Neuronal stem cell (in vitro differentiated cells): Measurements from ENCODE around the gene IL1B.

Source experiments
- DNase-seq: peaks from one replicate; pipeline ENCODE4 v3.0.0-alpha.2; 2013; ENCODE audit warnings: low spot score
- H2AFZ ChIP-seq: one replicate; pipeline ENCODE4 v1.6.1; 2013; ENCODE audit warnings: mild to moderate bottlenecking, low read length, inconsistent platforms
- H2AK5ac ChIP-seq: 2 replicates; pipeline ENCODE4 v1.6.1; 2013; ENCODE audit warnings: low read depth, mild to moderate bottlenecking, inconsistent platforms, low read length, moderate library complexity, mixed read lengths
- H2BK120ac ChIP-seq: 2 replicates; pipeline ENCODE4 v1.6.1; 2013; ENCODE audit warnings: low read depth, mild to moderate bottlenecking, inconsistent platforms, low read length, moderate library complexity, mixed read lengths
- H2BK12ac ChIP-seq: one replicate; pipeline ENCODE4 v1.6.1; 2013; ENCODE audit warnings: low read length, inconsistent platforms
- H2BK15ac ChIP-seq: 2 replicates; pipeline ENCODE4 v1.6.1; 2013; ENCODE audit warnings: mild to moderate bottlenecking, low read length, inconsistent platforms, mixed read lengths
- H2BK5ac ChIP-seq: one replicate; pipeline ENCODE4 v1.6.1; 2013; ENCODE audit warnings: inconsistent platforms, mild to moderate bottlenecking, low read length, moderate library complexity
- H3K14ac ChIP-seq: one replicate; pipeline ENCODE4 v1.6.1; 2013; ENCODE audit warnings: low read length, inconsistent platforms
- H3K18ac ChIP-seq: 2 replicates; pipeline ENCODE4 v1.6.1; 2013; ENCODE audit warnings: low read length, inconsistent platforms
- H3K23ac ChIP-seq: 2 replicates; pipeline ENCODE4 v1.6.1; 2013; ENCODE audit warnings: low read depth, mild to moderate bottlenecking, mixed read lengths, low read length, inconsistent platforms; ENCODE audit not compliant: poor library complexity
- H3K27ac ChIP-seq: replicated peaks from 3 replicates; pipeline ENCODE4 v1.5.1; 2013; ENCODE audit warnings: low read length, inconsistent platforms
- H3K27me3 ChIP-seq, 3 experiments: 2 replicates each; pipeline ENCODE4 v1.6.1; 2013; ENCODE audit warnings: low read length in 3 of 3, mild to moderate bottlenecking in 2 of 3, inconsistent platforms in 1 of 3, low read depth in 1 of 3, mixed read lengths in 1 of 3, moderate library complexity in 1 of 3; ENCODE audit not compliant: control insufficient read depth in 3 of 3, insufficient read depth in 3 of 3
- H3K36me3 ChIP-seq, 2 donors: replicated peaks in 1 of 2; 2 replicates each; pipeline ENCODE4 v1.6.1; 2013; ENCODE audit warnings: low read length in 2 of 2; ENCODE audit not compliant: control insufficient read depth in 2 of 2, insufficient read depth in 2 of 2
- H3K4ac ChIP-seq: 2 replicates; pipeline ENCODE4 v1.6.1; 2013; ENCODE audit warnings: inconsistent platforms, mild to moderate bottlenecking, low read length, moderate library complexity
- H3K4me1 ChIP-seq, 2 donors: 1 replicate in 1 of 2; 2 replicates in 1 of 2; pipeline ENCODE4 v1.6.1; 2013; ENCODE audit warnings: low read length in 2 of 2, low read depth in 1 of 2; ENCODE audit not compliant: control insufficient read depth in 2 of 2, insufficient read depth in 1 of 2
- H3K4me2 ChIP-seq: one replicate; pipeline ENCODE4 v1.6.1; 2013; ENCODE audit warnings: mild to moderate bottlenecking, low read length, inconsistent platforms; ENCODE audit not compliant: insufficient read depth, poor library complexity, severe bottlenecking
- H3K4me3 ChIP-seq, 2 donors: 2 replicates each; pipeline ENCODE4 v1.5.1; 2013; ENCODE audit warnings: low read length in 2 of 2, mild to moderate bottlenecking in 2 of 2, inconsistent platforms in 1 of 2, moderate library complexity in 1 of 2
- H3K79me1 ChIP-seq: one replicate; pipeline ENCODE4 v1.6.1; 2013; ENCODE audit warnings: low read depth, mild to moderate bottlenecking, inconsistent platforms, low read length, moderate library complexity
- H3K9ac ChIP-seq: one replicate; pipeline ENCODE4 v1.6.1; 2013; ENCODE audit warnings: mild to moderate bottlenecking, low read depth, low read length, inconsistent platforms; ENCODE audit not compliant: poor library complexity
- H3K9me3 ChIP-seq, 2 donors: replicated peaks in 1 of 2; 2 replicates each; pipeline versions ENCODE3 to v1.6.1; 2013; ENCODE audit warnings: low read length in 2 of 2, mild to moderate bottlenecking in 2 of 2, inconsistent platforms in 1 of 2, low read depth in 1 of 2, mixed read lengths in 1 of 2, moderate library complexity in 1 of 2; ENCODE audit not compliant: control insufficient read depth in 2 of 2, insufficient read depth in 1 of 2
- H4K8ac ChIP-seq: one replicate; pipeline ENCODE4 v1.6.1; 2013; ENCODE audit warnings: low read depth, mild to moderate bottlenecking, inconsistent platforms, low read length, moderate library complexity
- H4K91ac ChIP-seq: one replicate; pipeline ENCODE4 v1.6.1; 2013; ENCODE audit warnings: low read length, low read depth, mild to moderate bottlenecking, inconsistent platforms; ENCODE audit not compliant: poor library complexity
- WGBS, 2 donors: extraction: QIAGEN DNeasy Blood & Tissue Kit; methylation state at CpG; one replicate each; pipeline ENCODE4 v1.1.7; 2013; ENCODE audit warnings: missing lambda C conversion rate in 2 of 2, mixed read lengths in 1 of 2; ENCODE audit not compliant: insufficient read length in 2 of 2, insufficient replicate concordance in 1 of 2; ENCODE audit errors: extremely low coverage in 2 of 2; 5-methylcytosine and 5-hydroxymethylcytosine counted together

IL1B gene

GRCh38 chr2:112814278-112814677, 22.3 kb downstream of the IL1B start:
- Histone ChIP-seq H3K79me1 (no peaks in the 10 kb centered on the region), H2BK15ac (no peak overlapping the region), H2AK5ac (no peak overlapping the region), H3K9ac (no peak overlapping the region), H2AFZ (peak overlapping the region; percentile 25), H2BK120ac (no peak overlapping the region), H3K27me3 (no peaks in the 10 kb centered on the region), H4K91ac (no peak overlapping the region), H3K9me3 (no peaks in the 10 kb centered on the region), H3K36me3 (no peaks in the 10 kb centered on the region), H2BK5ac (no peak overlapping the region), H3K4ac (no peak overlapping the region), H3K4me3 (no peak overlapping the region), H3K14ac (no peak overlapping the region), H3K23ac (no peak overlapping the region), H3K27ac (no peak overlapping the region), H3K4me1 (peaks cover 0 to 14% of the 10 kb centered on the region in 2 donors), H2BK12ac (no peak overlapping the region), H4K8ac (no peak overlapping the region), H3K18ac (no peak overlapping the region), H3K4me2 (no peak overlapping the region)
- DNase-seq: no peak
- no CpG with 5 or more reads among the region's 2 CpGs for WGBS, 2 donors

GRCh38 chr2:112813280-112813966, 23.2 kb downstream of the IL1B start:
- Histone ChIP-seq H2AFZ (no peak overlapping the region), H3K9ac (no peak overlapping the region), H2BK15ac (no peak overlapping the region), H4K91ac (no peak overlapping the region), H3K4me2 (no peak overlapping the region), H3K36me3 (no peaks in the 10 kb centered on the region), H2BK5ac (no peak overlapping the region), H2BK120ac (no peak overlapping the region), H3K4me1 (peaks cover 0 to 12% of the 10 kb centered on the region in 2 donors), H3K18ac (no peak overlapping the region), H3K9me3 (no peaks in the 10 kb centered on the region), H3K14ac (no peak overlapping the region), H3K4me3 (no peak overlapping the region), H2AK5ac (no peak overlapping the region), H2BK12ac (no peak overlapping the region), H3K27ac (no peak overlapping the region), H3K4ac (no peak overlapping the region), H3K23ac (no peak overlapping the region), H3K79me1 (no peaks in the 10 kb centered on the region), H4K8ac (no peak overlapping the region), H3K27me3 (no peaks in the 10 kb centered on the region)
- no peak for DNase-seq
- WGBS, 2 donors: no CpG with 5 or more reads among the region's 10 CpGs

GRCh38 chr2:112812318-112813267, 24.0 kb downstream of the IL1B start:
- no CpG with 5 or more reads among the region's 14 CpGs for WGBS, 2 donors

GRCh38 chr2:112811841-112812306, 24.7 kb downstream of the IL1B start:
- H3K14ac ChIP-seq: no peak overlapping the region
- H2BK120ac ChIP-seq: no peak overlapping the region
- H4K8ac ChIP-seq: no peak overlapping the region
- H3K79me1 ChIP-seq: no peaks in the 10 kb centered on the region
- H3K4me3 ChIP-seq: no peak overlapping the region
- no peak overlapping the region for H3K4me2 ChIP-seq
- no peak overlapping the region for H3K9ac ChIP-seq
- H2BK5ac ChIP-seq: no peak overlapping the region
- H3K4me1 ChIP-seq: peaks cover 0 to 8% of the 10 kb centered on the region in 2 donors
- no peak overlapping the region for H3K23ac ChIP-seq
- H2BK12ac ChIP-seq: no peak overlapping the region
- H4K91ac ChIP-seq: no peak overlapping the region
- no peak overlapping the region for H2AK5ac ChIP-seq
- H3K4ac ChIP-seq: no peak overlapping the region
- no peaks in the 10 kb centered on the region for H3K36me3 ChIP-seq
- no CpG with 5 or more reads among the region's 7 CpGs for WGBS, 2 donors
- no peaks in the 10 kb centered on the region for H3K27me3 ChIP-seq
- no peak overlapping the region for H3K27ac ChIP-seq
- H2AFZ ChIP-seq: peak overlapping the region; percentile 80
- DNase-seq: no peak
- no peaks in the 10 kb centered on the region for H3K9me3 ChIP-seq
- H2BK15ac ChIP-seq: no peak overlapping the region
- no peak overlapping the region for H3K18ac ChIP-seq

More at GRCh38 chr2:112812318-112813267, 24.0 kb downstream of the IL1B start:
- no peak overlapping the region for H4K91ac ChIP-seq
- no peaks in the 10 kb centered on the region for H3K27me3 ChIP-seq
- no peak overlapping the region for H3K4me2 ChIP-seq
- H2BK12ac ChIP-seq: no peak overlapping the region
- no peak overlapping the region for H3K27ac ChIP-seq
- H2AK5ac ChIP-seq: no peak overlapping the region
- H3K18ac ChIP-seq: no peak overlapping the region
- H2BK5ac ChIP-seq: no peak overlapping the region
- no peak overlapping the region for H3K9ac ChIP-seq
- no peak overlapping the region for H2AFZ ChIP-seq
- H3K14ac ChIP-seq: no peak overlapping the region
- H3K4me1 ChIP-seq: peaks cover 0 to 8% of the 10 kb centered on the region in 2 donors
- no peak overlapping the region for H3K4ac ChIP-seq
- H2BK120ac ChIP-seq: no peak overlapping the region
- H3K9me3 ChIP-seq: no peaks in the 10 kb centered on the region
- H3K23ac ChIP-seq: no peak overlapping the region
- no peak overlapping the region for H4K8ac ChIP-seq
- DNase-seq: no peak
- no peaks in the 10 kb centered on the region for H3K36me3 ChIP-seq
- no peaks in the 10 kb centered on the region for H3K79me1 ChIP-seq
- no peak overlapping the region for H2BK15ac ChIP-seq
- H3K4me3 ChIP-seq: no peak overlapping the region
